ENCODE measurements around the gene TRIM41.

DNA sequence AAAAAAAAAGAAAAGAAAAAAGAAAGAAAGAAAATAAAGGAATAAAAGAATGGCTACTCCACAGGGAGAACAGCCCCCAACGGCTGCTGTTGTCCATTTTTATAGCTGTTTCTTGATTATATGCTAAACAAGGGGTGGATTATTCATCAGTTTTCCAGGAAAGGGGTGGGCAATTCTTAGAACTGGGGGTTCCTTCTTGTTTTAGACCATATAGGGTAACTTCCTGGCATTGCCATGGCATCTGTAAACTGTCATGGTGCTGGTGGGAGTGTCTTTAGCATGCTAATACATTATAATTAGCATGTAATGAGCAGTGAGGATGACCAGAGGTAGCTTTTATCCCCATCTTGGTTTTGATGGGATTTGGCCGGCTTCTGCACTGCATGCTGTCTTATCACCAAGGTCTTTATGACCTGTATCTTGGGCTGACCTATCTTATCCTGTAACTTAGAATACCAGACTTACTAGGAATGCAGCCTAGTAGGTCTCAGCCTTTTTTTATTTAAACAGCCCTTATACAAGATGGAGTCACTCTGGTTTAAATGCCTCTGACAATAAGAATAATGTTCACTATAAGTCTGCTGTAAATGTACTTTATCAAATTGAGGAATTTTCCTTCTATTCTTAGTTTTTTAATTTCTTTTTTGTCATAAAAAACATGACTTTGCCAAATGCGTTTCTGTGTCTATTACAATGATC lies 46.7 kb upstream of the TRIM41 start:
- TF ChIP-seq, protein P1, sequence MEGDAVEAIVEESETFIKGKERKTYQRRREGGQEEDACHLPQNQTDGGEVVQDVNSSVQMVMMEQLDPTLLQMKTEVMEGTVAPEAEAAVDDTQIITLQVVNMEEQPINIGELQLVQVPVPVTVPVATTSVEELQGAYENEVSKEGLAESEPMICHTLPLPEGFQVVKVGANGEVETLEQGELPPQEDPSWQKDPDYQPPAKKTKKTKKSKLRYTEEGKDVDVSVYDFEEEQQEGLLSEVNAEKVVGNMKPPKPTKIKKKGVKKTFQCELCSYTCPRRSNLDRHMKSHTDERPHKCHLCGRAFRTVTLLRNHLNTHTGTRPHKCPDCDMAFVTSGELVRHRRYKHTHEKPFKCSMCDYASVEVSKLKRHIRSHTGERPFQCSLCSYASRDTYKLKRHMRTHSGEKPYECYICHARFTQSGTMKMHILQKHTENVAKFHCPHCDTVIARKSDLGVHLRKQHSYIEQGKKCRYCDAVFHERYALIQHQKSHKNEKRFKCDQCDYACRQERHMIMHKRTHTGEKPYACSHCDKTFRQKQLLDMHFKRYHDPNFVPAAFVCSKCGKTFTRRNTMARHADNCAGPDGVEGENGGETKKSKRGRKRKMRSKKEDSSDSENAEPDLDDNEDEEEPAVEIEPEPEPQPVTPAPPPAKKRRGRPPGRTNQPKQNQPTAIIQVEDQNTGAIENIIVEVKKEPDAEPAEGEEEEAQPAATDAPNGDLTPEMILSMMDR (IDR thresholded peaks at IDR 0.05; ENCODE audit: low read length): no peak
- no peak for TF ChIP-seq EZH2 (IDR thresholded peaks at IDR 0.05; ENCODE audit: borderline replicate concordance, low read length)

All from OCI-LY1 (cell line).